Tibial artery (tissue), 4 donors: Measurements from ENCODE around the gene GMEB2.

Experiments used
- DNase-seq, 2 donors: peaks; one replicate each; pipeline ENCODE4 v3.0.0-alpha.2; 2019
- H3K27ac ChIP-seq, 2 donors: fragments of 200-600 bp; sonication (generic) in 1 of 2; 1 replicate in 1 of 2; 2 replicates in 1 of 2; pipeline ENCODE4 v1.5.1; 2018 to 2019; ENCODE audit warnings: mild to moderate bottlenecking in 1 of 2
- H3K27me3 ChIP-seq, 2 donors: fragments of 200-600 bp; sonication (generic) in 1 of 2; one replicate each; pipeline versions ENCODE4 v1.5.1 to v1.6.0; 2016 to 2019
- H3K36me3 ChIP-seq, 3 donors: fragments of 200-600 bp; sonication (generic) in 2 of 3; one replicate each; pipeline ENCODE4 v1.5.1; 2016 to 2019; ENCODE audit warnings: mild to moderate bottlenecking in 2 of 3
- H3K4me1 ChIP-seq, 4 donors: fragments of 200-600 bp; sonication (generic) in 2 of 4; 1 replicate in 3 of 4; 2 replicates in 1 of 4; pipeline ENCODE4 v1.5.1; 2016 to 2019
- H3K4me3 ChIP-seq, 2 donors: fragments of 200-600 bp; sonication (generic) in 1 of 2; 1 replicate in 1 of 2; 2 replicates in 1 of 2; pipeline ENCODE4 v1.5.1; 2018 to 2019; ENCODE audit warnings: mild to moderate bottlenecking in 2 of 2
- H3K9me3 ChIP-seq, 3 donors: fragments of 200-600 bp; sonication (generic) in 1 of 3; one replicate each; pipeline ENCODE4 v1.5.1; 2016 to 2019
- CTCF ChIP-seq, 2 experiments: fragments of 200-600 bp in 1 of 2; fragments of 450-650 bp in 1 of 2; IDR thresholded peaks; one replicate each; pipeline ENCODE4 v1.5.1; 2017 to 2019; ENCODE audit warnings: antibody characterized with exemption in 2 of 2, mild to moderate bottlenecking in 1 of 2, moderate library complexity in 1 of 2
- intact Hi-C: fragments of 100-400 bp; cut with DNase I; formaldehyde crosslinking; loops from one replicate; pipeline ENCODE4 v1.15.0; 2023; ENCODE audit warnings: low total_unique reads

GMEB2 gene

GRCh38 chr20:63668351-63668750, 41.5 kb upstream of the GMEB2 start:
- Histone ChIP-seq H3K4me1 (no peaks in the 10 kb centered on the region), H3K36me3 (peaks cover 30 to 88% (median 60%) of the 10 kb centered on the region in 3 donors), H3K4me3 (no peak overlapping the region), H3K27ac (no peak overlapping the region), H3K9me3 (no peaks in the 10 kb centered on the region), H3K27me3 (no peaks in the 10 kb centered on the region)
- no peak for DNase-seq
- no peak for TF ChIP-seq CTCF (IDR thresholded peaks at IDR 0.05)
- intact Hi-C loops: no loop called here

- peaks cover 25 to 88% (median 63%) of the 10 kb centered on the region in 3 donors for H3K36me3 ChIP-seq
- H3K27me3 ChIP-seq: no peaks in the 10 kb centered on the region
- intact Hi-C loops: no loop called here
- H3K27ac ChIP-seq: no peak overlapping the region
- no peaks in the 10 kb centered on the region for H3K9me3 ChIP-seq
- no peak for TF ChIP-seq CTCF (IDR thresholded peaks at IDR 0.05)
- no peak for DNase-seq
- H3K4me3 ChIP-seq: no peak overlapping the region
- H3K4me1 ChIP-seq: no peaks in the 10 kb centered on the region
Observed at GRCh38 chr20:63667858-63668257, 41.0 kb upstream of the GMEB2 start.

GRCh38 chr20:63665708-63666107, 38.8 kb upstream of the GMEB2 start:
- TF ChIP-seq CTCF (IDR thresholded peaks at IDR 0.05): no peak
- DNase-seq: no peak

GRCh38 chr20:63664861-63665594, 38.1 kb upstream of the GMEB2 start:
- Histone ChIP-seq H3K36me3 (peaks cover 21 to 93% (median 71%) of the 10 kb centered on the region in 3 donors), H3K27me3 (no peaks in the 10 kb centered on the region), H3K27ac (no peak overlapping the region), H3K4me3 (no peak overlapping the region), H3K4me1 (peaks cover 0 to 6% (median 0%) of the 10 kb centered on the region in 4 donors), H3K9me3 (no peaks in the 10 kb centered on the region)
- intact Hi-C loops: no loop called here
- no peak for DNase-seq
- no peak for TF ChIP-seq CTCF (IDR thresholded peaks at IDR 0.05)

More at GRCh38 chr20:63665708-63666107, 38.8 kb upstream of the GMEB2 start:
- Histone ChIP-seq H3K36me3 (peaks cover 21 to 93% (median 71%) of the 10 kb centered on the region in 3 donors), H3K27ac (no peak overlapping the region), H3K4me3 (no peak overlapping the region), H3K4me1 (no peaks in the 10 kb centered on the region), H3K27me3 (no peaks in the 10 kb centered on the region), H3K9me3 (no peaks in the 10 kb centered on the region)
- intact Hi-C loops: no loop called here

GRCh38 chr20:63664143-63664851, 37.4 kb upstream of the GMEB2 start:
- no peak overlapping the region for H3K27ac ChIP-seq
- H3K9me3 ChIP-seq: no peaks in the 10 kb centered on the region
- DNase-seq: no peak
- peaks cover 21 to 91% (median 71%) of the 10 kb centered on the region in 3 donors for H3K36me3 ChIP-seq
- H3K4me3 ChIP-seq: no peak overlapping the region
- intact Hi-C loops: no loop called here
- peaks cover 0 to 13% (median 5%) of the 10 kb centered on the region in 4 donors for H3K4me1 ChIP-seq
- no peaks in the 10 kb centered on the region for H3K27me3 ChIP-seq
- no peak for TF ChIP-seq CTCF (IDR thresholded peaks at IDR 0.05)
